HG03139 (cell line): Measurements from ENCODE around the gene ESR2.
"Not testable (repeated sequence)": the region's sequence is repeated elsewhere in the genome, so short reads cannot be mapped to it uniquely, and the experiment has no call there.

Source experiments
- ATAC-seq: cut with Tn5 transposase; IDR thresholded peaks from one replicate; pipeline ENCODE4 v1.9.1; 2021; ENCODE audit not compliant: unreplicated experiment

ESR2 gene

DNA sequence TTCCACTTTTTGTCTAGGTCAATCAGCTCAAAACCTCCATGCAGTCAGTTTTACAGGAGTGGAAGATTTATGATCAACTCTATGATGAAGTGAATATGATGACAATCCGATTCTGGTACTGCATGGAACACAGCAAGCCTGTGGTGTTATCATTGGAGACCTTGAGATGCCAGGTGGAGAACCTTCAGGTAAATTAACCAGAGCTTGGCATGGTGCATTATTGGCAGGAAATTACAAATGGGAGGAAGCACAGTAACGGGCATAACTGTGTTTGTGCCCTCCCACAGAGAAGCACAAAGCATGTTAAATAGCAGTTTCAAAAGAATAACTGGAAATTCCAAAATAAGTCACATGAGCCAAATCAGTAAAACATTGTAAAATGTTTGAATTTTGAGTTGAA, 135.6 kb downstream of the ESR2 start:
- no peak for ATAC-seq

GRCh38 chr14:64149921-64150320, 144.2 kb downstream of the ESR2 start:
- ATAC-seq = no peak

- no peak for ATAC-seq
These were observed 146.9 kb downstream of the ESR2 start for GRCh38 chr14:64147126-64147790.

GRCh38 chr14:64137657-64138290, 156.4 kb downstream of the ESR2 start:
- no peak for ATAC-seq

DNA sequence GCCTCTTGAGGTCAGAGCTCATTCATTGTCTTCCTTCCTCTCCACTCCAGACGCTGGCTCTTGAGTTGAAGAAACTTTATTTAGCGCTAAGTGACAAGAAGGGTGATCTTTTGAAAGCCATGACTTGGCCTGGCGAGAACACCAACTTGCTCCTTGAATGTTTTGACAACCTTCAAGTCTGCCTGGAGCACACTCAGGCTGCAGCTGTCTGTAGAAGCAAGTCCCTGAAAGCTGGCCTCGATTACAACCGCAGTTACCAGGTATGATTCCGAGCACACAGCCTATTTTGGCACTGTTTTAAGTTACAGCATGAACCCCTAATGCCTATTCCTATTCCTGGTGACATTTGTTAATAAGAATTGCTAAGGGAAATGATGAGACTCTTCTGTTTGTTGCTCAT, 167.6 kb downstream of the ESR2 start:
- no peak for ATAC-seq

- no peak for ATAC-seq
These were observed 168.9 kb downstream of the ESR2 start for GRCh38 chr14:64125270-64125669.

DNA sequence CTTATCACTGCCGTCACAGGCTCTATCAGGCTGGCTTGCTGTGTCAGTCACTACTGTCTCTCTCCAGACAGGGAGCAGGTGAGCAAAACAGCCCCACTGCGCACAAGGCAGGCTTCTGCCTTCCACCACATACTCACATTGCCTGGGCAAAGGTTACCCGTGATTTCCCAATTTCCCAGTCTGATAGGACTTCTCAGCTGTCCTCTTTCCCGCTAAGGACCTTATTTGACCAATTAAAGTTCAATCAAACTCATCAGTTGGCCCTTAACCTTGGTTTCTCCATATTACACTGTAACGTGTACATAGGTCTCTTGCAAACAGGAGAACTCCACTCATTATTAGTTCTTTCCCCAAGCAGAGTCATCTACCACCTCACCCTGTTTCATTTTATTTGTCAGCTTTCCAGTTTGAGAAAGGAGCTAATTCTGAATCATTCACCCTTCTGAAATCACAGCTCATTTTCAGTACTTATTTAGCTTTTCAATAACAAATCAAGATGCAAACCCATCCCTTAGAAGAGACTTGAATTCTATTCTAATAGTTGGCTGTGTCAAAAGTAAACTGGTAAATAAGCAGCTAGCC, 170.8 kb downstream of the ESR2 start:
- ATAC-seq = no peak

GRCh38 chr14:64119980-64120379, 174.2 kb downstream of the ESR2 start:
- ATAC-seq = no peak

DNA sequence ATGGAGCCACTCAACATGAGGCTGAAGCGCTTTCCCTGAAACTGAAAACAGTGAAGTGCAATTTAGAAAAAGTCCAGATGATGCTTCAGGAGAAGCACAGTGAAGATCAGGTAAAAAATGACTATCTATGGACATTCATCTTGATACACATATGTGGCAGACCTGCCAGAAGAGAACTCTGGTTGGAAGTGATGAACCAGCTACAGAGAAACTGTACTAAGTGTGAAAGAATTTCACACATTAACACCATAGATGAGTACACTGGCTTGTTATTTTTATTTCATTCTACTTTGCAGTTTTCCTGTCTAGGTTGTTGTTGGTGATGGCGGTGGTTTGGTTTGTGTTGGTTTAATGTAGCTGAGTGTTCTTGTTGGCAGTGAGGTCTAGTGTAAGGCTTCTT, 174.7 kb downstream of the ESR2 start:
- ATAC-seq = no peak

DNA sequence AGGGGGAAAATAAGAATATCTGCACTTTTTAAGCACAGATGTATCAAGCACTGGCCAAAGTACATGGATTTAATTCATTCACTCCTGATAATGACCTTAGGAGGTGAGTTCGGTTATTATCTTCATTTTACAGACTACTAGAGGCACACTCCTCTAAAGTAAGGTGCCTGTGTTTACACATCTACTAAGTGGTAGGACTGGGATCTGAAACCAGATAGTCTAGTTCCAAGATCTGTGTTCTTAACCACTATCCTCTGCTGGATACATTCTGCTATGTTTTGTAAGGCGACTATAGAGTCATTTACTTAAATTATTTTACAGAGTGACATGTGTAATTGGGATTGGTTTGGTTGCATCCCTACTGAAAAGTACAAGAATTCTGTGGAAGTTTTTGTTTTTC, 175.3 kb downstream of the ESR2 start:
- no peak for ATAC-seq

DNA sequence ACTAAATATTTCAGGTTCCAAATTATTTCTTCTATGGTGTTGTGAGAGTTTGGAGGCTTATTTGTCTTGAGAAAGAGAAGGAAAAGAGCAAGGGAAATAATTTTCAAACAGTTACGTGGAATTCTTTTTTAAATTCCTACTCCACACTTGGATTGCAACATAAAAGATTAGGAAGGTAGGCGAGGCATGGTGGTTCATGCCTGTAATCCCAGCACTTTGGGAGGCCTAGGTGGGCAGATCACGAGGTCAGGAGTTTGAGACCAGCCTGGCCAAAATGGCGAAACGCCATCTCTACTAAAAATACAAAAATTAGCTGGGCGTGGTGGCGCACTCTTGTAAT, 175.8 kb downstream of the ESR2 start:
- ATAC-seq = not testable (repeated sequence)

DNA sequence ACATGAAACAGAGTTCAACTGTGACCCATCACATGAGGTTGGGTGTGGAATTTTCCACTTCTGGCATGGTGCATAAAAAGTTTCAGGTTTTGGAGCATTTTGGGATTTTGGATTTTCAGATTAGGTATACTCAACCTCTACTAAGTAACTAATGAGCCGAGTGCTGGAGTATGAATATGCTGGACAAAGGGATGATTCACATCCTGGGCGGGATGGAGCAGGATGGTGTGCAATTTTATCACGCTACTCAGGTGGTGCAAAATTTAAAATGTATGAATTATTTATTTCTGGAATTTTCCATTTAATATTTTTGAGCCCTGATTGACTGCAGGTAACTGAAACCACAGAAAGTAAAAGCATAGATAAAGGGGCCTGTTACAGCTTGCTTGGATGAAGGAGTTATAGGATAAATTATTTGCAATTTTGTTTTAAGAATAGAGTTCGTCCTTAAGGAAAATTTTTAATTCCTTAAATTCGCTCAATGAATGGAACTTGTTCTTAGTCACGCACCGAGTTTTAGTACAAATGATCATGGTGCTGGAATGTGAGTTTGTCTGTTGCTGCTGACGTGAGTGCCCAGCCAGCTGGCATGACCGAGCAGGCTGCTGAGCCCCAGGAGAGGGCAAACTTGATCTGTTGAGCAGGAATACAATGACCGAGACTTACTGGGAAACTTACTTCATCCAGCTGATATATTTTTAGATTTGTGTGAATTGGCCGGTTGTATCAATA, 176.3 kb downstream of the ESR2 start:
- no peak for ATAC-seq

GRCh38 chr14:64115401-64115800, 178.8 kb downstream of the ESR2 start:
- no peak for ATAC-seq

DNA sequence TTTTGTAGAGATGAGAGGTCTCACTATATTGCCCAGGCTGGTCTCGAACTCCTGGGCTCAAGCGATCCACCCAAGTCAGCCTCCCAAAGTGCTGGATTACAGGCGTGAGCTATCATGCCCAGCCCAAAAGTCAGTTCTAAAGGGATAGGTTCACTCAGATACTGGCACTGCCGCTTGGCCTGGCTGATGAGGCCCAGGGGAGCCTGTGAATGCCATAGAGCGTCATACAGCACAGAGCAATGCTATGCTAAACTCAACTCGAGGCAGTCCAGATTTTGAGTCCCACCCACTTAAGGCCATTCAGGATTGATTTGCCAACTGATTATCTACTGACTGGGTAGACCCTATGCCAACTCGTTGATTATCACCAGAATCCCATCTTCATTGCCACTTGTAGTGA, 179.4 kb downstream of the ESR2 start:
- no peak for ATAC-seq

DNA sequence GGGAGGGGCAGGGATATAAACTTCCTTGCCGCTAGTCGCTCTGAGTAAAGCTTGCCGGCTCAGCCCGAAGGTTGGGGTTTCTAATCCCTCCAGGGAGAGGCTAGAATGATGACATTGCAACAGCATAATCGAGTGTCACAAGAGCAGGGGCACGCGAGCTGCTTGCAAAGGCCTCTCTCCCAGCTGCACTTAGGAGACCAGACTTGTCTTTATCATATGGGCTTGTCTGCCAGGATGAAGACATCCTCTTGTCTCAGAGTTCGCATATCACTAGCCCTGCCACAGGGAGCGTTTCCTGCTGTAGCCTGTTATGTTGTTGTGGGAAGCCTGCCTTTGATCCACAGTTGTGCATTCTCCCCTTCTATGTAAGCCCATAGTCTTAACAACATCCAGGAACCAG, 180.0 kb downstream of the ESR2 start:
- ATAC-seq = no peak

GRCh38 chr14:64112867-64113678, 181.1 kb downstream of the ESR2 start:
- no peak for ATAC-seq

- ATAC-seq = no peak
These were observed 183.4 kb downstream of the ESR2 start for GRCh38 chr14:64110802-64111201.

DNA sequence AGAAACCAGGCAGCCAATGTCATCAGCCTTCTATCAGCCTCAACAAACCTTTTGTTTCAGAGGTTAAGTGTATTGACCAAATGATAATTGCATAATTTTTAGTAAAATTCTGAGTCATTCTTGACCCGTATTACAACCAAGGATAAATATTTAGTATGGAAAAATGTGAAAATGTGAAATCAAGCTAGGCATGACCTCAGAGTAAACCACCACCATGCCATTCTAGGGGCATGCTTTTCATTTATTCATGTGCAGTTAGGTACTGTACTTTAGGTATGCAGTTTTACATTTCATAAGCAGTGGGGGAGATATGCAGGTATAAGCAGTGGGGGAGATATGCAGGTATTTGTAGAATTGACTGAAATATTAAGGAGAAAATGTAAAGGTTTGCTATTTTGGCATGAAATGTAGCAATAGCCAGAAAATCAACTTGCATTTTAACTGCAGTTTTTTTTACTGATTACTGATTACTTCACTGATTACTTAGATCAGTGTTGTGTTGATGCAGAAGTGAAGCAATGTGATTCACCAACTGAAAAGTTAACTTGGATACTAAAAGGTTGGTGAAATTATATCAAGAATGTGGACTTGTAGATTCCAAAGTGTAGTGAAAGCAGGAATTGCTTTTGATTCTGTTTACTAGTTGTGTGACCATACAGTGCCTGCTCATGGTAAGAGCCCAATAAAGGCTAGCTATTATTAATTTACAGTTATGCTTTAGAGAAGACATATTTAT, 184.2 kb downstream of the ESR2 start:
- ATAC-seq = no peak

DNA sequence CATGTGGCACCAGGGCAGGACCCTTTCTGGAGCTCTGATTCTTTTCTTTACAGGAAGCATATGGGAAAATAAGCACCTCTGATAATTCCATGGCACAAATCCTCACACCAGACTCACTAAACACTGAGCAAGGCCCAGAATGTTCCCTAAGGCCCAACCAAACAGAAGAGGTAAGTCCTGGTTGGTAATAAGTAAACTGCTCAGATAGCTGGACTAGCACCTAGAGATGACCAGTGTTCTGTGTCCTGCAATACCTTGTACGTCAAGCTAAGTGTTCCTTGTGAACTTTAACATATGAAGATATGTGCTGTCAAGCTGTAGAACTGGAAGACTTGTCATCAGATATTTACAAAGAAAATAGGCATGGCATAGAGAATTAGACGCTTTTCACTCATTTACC, 186.7 kb downstream of the ESR2 start:
- ATAC-seq = no peak

- no peak for ATAC-seq
These were observed 196.1 kb downstream of the ESR2 start for GRCh38 chr14:64098120-64098519.

DNA sequence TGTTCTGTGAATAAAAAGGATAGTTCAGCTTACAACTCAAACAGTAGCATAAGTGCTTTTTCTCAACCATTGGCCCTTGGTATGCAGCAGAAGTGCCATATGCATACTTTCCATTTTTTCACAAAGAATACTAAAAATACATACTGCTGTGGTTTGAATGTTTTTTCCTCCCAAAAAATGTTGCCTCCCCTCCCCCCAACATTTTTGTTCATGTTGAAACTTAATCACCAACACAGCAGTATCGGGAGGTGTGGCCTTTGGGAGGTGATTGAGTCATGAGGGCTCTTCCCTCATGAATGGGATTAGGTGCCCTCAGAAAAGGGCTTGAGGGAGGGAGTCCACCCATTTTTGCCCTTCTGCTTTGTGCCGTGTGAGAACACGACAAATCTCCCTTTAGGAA, 198.6 kb downstream of the ESR2 start:
- no peak for ATAC-seq
